ENCODE results near the gene AFG3L2.
A peak's percentile ranks its signal among the peaks of the same experiment; 100 is the strongest.

AFG3L2 gene

DNA sequence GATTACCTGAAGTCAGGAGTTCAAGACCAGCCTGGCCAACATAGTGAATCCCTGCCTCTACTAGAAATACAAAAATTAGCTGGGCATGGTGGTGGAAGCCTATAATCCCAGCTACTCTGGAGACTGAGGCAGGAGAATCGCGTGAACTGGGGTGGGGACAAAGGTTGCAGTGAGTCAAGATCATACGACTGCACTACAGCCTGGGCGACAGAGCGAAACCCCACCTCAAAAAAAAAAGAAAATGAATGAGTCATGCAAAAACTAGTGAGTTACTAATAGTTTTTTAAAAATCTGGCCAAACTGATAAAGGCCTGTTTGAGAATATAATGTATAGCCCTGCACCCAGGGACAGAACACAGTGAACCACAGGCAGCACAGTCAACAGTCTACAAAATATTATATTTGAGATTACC lies 17.5 kb downstream of the AFG3L2 start:
- no peak for DNase-seq (ENCODE audit: low spot score)

DNA sequence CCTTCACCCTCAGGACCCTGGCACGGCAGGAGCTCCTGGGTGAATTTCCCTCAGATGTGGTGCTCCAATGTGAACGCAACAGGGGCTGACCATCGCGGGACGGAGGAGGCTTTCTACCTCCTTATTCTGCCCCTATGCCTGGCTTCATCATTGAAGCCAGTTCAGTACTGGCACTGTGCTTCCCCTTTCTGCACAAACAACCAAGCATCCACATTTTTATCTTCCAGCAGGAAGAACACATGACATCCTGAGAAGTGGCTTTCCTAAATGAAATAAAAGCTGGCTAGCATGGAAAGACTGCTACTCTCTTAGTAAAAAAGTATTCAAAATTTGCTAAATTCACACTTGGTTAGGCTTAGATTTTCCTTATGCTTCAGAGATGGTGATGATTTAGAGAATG lies 24.8 kb downstream of the AFG3L2 start:
- no peak for DNase-seq (ENCODE audit: low spot score)

DNA sequence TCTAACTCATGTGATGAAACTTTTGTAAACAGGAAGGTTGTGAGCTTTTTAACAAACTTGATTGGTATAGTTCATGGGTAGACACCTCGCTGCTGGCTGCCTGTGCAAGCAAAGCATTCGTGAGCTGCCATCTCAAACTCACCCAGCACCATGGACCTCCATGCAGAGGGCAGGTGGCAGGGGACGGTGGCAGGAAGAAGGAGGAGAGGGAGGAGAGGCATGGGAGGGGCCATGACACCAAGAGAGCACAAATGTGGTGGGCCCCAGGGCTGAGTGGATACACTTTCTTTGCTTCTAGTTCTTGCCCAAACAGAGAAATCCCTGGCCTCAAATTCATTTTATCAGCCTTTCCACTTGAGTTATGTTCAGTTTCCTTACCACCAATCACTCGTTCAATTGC lies 29.1 kb downstream of the AFG3L2 start:
- no peak for DNase-seq (ENCODE audit: low spot score)

DNA sequence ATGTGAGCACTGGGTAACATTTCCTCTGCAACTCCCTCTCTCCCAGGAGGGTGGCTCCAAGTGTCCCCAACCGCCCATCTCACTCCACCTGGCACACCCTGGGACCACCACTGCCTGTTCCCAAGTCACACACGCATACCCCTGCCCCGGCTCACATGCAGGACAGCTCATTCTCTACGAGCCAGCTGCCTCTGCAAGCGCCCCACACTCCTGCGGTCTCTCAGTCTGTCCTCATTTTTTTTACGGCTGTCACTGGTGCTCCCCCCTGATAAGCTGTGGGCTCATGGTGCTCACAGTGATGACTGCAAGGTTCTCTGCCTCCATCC lies 30.8 kb downstream of the AFG3L2 start:
- no peak for DNase-seq (ENCODE audit: low spot score)

DNA sequence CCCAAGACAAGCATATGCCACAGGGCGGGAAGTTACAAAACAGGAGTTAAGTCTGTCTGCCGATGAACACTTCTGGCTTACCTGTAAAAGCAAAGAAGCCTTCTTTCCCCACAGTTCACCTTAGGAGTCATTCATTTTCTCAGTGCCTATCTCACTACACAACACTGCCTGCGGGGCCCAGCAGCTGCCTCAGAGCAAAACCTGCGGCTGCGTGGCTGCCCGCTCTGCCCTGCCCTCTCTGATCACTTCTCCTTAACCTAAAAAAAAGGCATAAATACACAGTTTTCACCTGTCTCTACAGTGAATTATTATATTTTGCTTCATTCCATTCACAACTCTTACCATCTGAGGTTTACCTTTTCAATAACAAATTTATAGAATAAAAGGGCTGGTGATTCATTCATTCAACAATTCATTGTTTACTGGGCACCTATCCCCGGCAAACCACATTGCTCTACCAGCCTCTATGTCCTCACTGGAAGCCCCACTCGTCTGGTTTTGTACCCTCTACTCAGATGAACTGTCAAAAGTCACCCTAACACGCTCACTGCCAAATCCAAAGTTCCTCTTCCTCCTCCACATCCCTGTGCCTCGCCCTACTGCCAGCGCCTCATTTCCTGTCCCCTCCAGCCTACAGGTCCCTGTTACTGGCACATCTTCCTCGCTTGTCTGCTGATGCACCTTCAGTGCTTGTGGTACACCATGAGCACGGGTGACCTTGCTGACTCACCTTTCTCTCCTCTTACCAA lies 31.4 kb downstream of the AFG3L2 start:
- no peak for DNase-seq (ENCODE audit: low spot score)

DNA sequence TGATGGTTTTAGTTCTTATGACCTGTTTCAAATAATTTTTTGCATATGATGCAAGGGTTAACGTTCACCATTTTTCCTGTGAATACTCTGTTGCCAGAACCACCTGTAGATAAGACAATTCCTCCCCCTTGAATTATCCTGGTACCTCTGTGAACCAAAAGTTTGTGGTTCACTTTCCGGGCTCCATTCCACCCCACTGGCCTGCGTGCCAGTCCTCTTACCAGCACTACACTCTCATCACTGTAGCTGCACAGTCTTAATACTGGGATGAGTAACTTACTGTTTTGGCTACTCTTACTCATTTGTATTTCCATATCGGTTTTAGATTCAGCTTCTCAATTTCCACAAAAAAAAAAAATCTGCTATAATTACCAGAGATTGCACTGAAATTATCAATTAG lies 34.4 kb downstream of the AFG3L2 start:
- DNase-seq (ENCODE audit: low spot score) = no peak

DNA sequence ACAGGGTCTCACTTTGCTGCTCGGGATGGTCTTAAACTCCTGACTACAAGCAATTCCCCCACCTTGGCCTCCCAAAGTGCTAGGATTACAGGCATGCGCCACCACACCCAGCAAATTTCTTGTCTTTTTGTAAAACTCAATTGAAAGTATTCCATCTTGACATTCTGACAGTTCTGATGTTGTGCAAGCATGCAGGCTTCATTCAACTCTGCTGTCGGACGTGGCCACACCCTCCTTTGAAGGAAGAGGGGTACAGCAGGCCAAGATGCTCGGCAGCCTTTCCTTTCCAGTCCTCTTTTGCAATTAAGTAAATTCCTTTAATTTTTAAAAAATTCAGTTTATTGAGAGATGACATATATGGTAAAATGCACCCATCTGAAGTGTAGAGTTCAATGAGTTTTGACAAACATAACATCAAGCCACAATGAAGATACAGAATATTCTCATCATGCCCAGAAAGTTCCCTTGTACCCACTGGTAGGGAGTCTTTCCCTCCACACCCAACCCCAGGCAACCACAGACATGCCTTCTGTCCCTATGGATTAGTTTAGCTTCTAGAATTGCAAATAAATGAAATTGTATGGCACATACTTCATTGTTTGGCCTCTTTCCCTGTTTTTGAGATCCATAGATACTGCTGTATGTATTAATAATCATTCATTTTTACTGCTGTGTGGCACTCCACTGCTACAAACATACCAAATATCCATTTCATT lies 35.9 kb downstream of the AFG3L2 start:
- DNase-seq (ENCODE audit: low spot score) = no peak

DNA sequence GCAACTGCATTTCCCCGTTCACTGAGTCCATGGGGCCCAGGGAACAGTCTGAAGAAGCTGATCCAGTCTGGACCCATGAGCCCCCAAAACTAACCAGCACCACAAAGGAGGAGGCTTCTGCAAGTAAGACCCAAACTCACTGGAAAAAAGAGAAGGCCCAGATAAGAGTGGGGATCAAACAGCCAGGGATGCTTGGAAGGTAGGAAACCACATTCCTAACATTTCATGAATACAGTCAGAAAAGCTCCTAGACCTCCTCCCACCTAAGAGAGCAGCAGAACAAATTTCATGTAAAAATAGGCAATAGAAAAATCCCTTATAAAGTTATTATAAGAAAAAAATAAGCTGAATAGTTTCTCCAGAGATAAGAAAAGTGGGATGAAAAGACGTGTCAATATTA lies 38.6 kb downstream of the AFG3L2 start:
- DNase-seq (ENCODE audit: low spot score) = no peak

DNA sequence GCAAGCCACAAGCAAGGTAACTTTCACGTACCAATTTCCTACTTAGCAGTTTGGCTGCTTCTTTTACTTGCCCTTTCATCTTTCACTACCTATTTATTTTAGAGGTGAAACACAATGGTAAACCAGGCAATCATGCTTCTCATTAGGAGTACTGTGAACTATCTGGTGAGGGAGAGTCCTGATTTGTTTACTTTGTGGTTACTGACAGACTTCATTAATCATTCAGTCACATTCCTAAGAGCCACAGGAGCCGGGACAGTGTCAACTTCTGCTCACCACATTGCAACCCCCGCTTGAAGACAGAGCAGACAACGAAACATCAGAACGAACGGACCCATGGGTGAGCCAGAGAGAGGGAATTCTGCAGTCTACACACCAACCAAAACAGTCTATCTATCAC lies 40.1 kb downstream of the AFG3L2 start:
- DNase-seq (ENCODE audit: low spot score) = no peak

DNA sequence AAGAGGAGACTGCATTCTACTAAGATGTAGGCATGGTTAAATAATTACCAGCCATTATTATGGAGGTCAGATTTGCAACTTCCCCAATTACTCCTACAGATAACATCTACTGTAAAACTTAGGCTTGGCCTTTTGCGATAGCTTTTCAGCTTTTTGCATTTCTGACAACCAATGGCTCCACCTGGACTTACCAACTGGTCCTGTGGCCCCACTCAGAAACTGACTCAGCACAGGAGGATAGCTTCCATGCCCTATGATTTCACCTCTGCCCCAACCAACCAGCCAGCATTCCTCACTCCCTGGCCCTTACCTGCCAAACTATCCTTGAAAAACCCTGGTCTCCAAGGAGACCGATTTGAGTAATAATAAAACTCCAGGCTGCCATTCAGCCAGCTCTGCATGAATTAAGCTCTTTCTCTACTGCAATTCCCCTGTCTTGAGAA lies 40.8 kb downstream of the AFG3L2 start:
- DNase-seq (ENCODE audit: low spot score) = no peak

DNA sequence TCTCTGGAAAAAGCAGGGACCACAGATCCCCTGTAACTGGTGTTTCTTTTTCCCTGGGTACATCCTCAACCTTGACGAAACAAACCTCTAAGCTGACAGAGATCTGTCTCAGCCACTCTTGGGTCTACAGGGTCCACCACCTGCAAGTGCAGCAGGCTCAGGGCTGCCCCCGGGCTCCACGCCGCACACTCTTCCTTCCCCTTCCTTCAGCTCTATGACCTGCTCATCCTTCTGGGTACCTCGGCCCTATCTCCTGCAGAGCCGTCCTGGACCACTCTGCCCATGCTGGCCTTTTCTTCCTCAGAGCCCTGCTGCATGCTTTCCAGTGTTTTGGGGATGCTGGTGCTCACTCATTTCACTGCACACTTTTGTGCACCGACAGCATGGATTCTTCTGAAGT lies 41.5 kb downstream of the AFG3L2 start:
- no peak for DNase-seq (ENCODE audit: low spot score)

DNA sequence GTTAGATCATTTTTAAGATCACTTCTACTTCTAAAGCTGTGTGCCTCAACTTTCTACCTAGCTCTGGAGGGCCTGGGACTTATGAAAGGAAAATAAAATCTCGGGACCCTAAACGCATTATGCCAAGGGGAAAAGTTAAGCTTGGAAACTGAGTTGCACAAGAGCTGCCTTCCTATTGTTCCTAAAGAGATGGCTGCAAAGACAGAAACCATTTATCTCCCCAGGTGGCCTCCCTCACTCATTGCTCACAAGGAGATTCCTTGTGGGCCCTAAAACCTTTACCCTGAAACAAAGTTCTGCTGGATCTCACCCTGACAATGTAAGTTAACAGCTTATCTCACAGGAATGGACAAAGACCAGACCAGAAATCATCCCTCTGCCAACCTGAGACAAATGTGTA lies 42.2 kb downstream of the AFG3L2 start:
- no peak for DNase-seq (ENCODE audit: low spot score)

DNA sequence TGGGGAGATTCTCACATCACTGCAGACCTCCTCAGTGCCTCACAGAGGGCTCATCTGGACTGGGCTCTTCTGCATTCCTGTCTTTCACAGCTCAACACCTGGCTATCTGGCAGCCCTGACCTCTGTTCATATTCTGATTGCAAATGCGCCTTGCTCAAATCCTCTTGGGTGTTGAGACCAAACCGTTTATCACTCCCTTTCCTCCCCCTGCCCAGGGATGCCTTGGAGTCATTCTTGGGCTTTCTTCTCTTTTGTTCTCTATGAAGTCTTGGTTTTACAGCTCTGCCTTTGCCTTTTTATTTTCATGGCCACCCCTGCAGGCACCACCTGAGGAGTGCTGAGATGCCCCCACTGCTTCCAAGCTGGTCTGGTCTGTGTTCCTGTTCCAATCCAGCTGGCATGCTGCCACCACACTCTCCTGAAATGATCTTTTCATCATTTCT lies 42.6 kb downstream of the AFG3L2 start:
- DNase-seq (ENCODE audit: low spot score) = no peak

DNA sequence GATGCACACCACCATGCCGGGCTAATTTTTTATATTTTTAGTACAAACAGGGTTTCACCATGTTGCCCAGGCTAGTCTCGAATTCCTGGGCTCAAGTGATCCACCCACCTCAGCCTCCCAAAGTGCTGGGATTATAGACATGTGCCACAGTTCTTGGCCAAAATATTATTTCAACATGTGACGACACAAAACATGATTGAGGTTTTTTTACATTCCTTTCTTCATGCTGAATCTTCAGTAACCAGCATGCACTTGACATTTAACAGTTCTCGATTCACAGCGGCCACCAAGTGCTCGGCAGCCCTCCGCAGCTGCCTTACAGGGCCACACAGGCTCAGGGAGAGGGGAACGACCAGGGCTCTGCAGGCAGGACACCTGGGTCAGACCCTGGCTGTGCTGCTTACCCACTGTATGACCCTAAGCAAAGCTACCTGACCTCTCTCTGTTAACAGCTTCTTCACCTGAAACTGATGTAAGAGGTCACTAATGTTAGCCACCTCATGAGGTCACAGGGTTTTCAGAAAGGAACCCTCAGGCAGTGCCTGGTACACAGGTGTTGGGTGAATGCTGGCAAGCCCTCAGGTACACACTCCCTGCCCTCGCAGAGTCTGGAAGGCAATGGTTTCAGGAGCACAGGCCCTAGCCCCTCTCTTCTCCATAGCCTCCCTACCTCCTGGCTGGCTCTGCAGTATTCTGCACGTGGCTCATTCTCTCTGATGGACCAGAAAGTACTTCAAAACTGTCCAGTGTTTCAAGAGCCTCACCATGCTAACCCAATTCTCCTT lies 43.3 kb downstream of the AFG3L2 start:
- DNase-seq (ENCODE audit: low spot score) = no peak

DNA sequence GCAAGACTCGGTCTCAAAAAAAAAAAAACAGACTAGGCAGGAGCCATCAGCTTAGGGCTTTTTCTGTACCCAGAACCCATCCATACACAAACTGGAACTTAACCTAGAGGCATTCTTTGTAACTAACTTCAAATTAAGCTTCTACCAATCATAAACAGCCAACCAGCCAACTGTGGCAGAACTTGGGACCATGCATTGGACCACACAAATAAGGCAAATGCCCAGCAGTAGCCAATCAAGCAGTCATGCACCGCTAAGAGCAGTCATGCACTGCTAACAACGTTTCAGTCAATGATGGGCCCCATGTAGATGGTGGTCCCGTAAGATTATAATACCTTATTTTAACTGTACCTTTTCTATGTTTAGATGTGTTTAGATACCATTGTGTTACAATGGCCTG lies 46.3 kb downstream of the AFG3L2 start:
- no peak for DNase-seq (ENCODE audit: low spot score)

DNA sequence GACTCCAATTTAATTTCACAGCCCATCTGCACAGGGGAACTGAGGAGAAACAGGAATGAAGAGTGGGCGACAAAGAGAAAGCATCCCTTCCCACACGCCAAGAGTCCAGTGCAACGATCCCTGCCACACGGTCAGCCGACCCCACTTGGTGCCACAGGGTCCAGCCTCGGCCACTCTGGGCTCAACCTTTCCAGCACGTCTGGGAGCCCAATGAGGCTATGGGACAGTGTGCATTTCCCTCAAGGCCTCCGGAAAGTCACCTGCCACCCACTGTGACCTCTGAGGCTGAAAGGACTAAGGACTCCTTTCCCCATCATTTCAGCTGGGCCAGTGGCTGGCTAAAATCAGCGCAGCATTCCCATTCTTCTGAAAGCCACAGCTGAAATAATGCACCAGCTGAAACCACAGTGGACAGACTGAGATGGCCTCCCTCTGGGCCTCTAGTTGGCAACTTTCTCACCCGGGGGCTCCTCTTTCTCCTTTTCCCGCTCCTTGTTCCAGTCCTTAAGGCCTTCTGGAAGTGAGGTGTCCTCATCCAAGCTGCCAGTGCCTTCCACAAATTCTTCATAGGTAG lies 47.8 kb downstream of the AFG3L2 start:
- DNase-seq (ENCODE audit: low spot score) = no peak

DNA sequence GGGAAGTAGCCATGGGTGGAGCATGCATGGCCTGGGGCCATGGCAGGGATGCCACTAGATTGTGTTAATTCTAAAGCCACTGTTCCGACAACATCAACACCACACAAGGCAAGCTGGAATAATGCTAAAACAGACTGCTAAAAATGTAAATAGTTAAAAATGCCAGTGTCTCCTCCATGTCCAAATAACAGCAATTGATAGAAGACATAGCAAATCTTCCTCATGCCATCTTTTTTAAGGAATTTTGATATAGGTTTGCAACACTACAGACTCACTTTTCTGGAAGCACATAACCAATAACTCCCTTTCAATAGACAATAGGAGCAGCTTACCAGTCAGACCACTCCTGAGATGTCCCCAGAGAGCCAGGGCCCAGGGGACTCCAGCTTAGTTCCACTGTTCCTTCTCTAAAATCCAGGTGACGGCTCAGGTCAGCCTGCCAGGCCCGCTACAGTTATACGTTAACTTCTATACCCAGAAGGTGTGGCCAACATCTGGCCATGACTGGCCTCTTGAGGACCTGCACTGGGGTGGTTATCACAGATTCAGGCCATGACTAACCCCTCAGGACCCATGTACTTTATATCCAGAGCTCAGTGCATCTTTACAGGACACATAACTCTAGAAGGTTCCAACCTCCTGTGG lies 48.7 kb downstream of the AFG3L2 start:
- no peak for DNase-seq (ENCODE audit: low spot score)

DNA sequence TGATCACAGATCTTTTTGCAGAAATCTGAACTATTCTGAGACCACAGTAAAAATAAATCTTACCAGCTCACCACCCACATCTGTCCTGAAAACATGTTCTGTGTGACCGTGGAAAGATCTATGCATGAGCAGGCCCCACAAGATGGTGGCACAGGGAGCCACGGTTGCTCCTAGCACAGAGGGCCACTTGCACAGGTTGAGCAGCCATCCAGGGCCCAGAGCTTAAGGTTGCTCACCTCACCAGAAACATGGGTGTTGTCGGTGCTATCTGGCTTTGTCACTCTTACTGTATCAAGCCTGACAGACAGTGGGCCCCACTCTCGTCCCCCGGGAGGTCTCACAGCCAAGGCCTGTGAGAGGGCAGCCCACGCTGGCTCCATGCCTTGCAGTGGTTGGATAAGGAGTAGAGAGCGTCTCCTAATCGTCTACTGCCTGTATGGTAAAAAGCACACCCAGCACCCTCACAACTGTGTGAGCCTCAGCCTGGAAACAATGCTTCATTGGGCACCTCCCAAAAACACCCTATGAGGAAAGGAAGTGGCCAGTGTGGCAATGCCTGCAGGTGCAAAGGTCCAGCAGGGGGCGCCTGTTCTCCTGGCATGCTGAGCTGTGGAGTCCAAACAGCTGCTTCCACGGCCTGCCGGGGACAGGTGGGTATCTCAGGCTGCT lies 49.4 kb downstream of the AFG3L2 start:
- DNase-seq (ENCODE audit: low spot score) = peak; percentile 87

DNA sequence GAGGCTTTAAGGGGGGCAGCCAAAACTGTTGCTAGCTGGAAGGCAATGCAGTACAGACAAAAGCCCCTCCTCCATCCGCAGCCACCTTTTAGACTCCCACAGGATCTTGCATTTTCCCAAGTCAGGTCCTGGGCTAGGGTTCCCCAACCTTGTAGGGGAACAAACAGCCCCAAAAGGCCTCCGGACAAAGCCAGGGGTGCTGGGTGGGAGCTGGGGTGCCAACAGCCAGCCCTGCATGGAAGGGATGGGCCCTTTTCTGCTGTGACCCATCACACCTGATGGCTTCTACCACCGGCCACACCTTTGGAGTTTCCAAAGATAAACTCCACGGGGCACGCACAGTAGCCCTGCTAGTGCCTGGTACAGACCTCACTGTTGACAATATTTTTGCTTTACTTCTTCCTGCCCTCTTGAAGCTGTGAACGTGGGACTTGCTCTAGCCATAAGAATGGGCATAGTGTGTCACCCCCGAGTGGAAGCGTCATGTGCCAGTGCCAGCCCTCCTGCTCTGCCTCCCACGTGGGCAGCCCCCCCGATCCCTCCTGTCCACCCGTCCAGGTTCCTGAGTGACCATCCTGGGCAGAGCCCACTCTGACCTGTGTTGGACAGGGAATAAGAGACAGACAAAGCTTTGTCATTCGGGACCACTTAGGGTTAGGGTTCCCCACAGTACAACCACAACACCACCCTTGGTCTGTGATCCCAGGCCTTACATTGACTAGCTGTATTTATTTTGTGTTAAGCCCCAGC lies 50.1 kb downstream of the AFG3L2 start:
- DNase-seq (ENCODE audit: low spot score) = no peak

DNA sequence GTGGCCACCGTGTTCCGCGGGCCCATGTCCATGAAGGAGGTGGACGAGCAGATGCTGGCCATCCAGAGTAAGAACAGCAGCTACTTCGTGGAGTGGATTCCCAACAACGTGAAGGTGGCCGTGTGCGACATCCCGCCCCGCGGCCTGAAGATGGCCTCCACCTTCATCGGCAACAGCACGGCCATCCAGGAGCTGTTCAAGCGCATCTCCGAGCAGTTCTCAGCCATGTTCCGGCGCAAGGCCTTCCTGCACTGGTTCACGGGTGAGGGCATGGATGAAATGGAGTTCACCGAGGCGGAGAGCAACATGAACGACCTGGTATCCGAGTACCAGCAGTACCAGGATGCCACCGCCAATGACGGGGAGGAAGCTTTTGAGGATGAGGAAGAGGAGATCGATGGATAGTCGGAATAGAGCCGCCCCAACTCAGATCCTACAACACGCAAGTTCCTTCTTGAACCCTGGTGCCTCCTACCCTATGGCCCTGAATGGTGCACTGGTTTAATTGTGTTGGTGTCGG lies 51.2 kb downstream of the AFG3L2 start:
- DNase-seq (ENCODE audit: low spot score) = no peak

Measured in kidney capillary endothelial cell (primary cell).